ENCODE data around the gene LRRC75A. TPM values are rescaled to one million over a fixed set of nuclear protein-coding genes. Genes with fewer than 3 reads are reported as not detected.
"Not testable (repeated sequence)": the region's sequence is repeated elsewhere in the genome, so short reads cannot be mapped to it uniquely, and the experiment has no call there.

Gene LRRC75A
- total RNA-seq, 4 donors from 2014 or later: 0.26 to 6.0 (median 3.7) TPM

DNA sequence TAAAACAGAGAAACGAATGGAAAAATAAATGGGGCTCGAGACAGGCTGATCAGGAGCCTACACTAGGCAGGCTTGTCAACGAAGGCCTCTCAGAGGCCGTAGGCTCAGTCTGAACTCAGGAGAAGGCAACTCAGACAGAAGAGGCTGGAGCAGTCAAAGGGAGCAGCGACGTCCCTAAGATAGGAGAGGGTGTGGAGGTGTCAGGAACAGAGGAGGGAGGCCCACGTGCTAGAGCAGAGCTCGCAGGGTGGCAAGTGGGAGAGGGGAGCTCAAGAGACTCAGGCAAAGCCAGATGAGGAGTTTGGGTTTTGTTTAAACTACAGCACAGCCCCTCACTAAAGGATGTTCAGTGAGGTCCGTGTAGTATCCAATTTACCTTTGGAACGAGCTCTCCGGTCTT, 32.7 kb downstream of the LRRC75A start:
- Histone ChIP-seq H3K27me3 (no peaks in the 10 kb centered on the region), H3K4me1 (no peaks in the 10 kb centered on the region), H3K27ac (no peak overlapping the region), H3K36me3 (no peaks in the 10 kb centered on the region), H3K4me3 (no peak overlapping the region), H3K9me3 (no peaks in the 10 kb centered on the region)
- no peak for DNase-seq
- TF ChIP-seq, protein P1, sequence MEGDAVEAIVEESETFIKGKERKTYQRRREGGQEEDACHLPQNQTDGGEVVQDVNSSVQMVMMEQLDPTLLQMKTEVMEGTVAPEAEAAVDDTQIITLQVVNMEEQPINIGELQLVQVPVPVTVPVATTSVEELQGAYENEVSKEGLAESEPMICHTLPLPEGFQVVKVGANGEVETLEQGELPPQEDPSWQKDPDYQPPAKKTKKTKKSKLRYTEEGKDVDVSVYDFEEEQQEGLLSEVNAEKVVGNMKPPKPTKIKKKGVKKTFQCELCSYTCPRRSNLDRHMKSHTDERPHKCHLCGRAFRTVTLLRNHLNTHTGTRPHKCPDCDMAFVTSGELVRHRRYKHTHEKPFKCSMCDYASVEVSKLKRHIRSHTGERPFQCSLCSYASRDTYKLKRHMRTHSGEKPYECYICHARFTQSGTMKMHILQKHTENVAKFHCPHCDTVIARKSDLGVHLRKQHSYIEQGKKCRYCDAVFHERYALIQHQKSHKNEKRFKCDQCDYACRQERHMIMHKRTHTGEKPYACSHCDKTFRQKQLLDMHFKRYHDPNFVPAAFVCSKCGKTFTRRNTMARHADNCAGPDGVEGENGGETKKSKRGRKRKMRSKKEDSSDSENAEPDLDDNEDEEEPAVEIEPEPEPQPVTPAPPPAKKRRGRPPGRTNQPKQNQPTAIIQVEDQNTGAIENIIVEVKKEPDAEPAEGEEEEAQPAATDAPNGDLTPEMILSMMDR (IDR thresholded peaks at IDR 0.05): no peak
- no peak for TF ChIP-seq POLR2A (IDR thresholded peaks at IDR 0.05)
- intact Hi-C loops (cut with DNase I; ENCODE audit: low total_unique reads): no loop called here

DNA sequence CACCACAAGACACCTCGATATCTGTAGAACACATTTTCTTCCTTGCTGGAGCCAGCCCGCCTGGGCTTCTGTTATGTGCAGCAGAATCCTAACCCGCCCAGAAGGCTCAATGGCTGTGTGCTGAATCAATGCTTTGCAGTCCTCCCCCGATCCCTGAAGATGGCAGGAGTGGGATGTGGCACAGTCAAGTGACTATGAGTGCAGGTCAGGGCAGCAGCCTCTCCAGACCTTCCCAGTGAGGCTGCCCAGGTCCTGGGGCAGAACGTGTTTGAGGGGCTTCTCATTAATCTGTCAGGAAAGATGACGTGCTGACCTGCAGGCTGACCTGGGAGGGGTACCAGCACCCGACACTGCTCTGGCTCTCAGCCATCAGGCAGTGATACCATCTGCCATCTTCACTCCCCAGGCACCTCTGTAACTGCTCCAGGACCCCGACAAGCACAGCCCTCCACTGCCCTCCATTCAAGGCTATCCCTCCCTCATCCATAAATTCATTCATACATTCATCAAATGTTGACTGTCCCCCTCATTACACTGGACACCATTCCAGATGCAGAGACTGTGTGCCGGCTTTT, 35.2 kb downstream of the LRRC75A start:
- DNase-seq: no peak
- Histone ChIP-seq H3K4me3 (no peak overlapping the region), H3K9me3 (no peaks in the 10 kb centered on the region), H3K4me1 (no peaks in the 10 kb centered on the region), H3K27me3 (no peaks in the 10 kb centered on the region), H3K36me3 (no peaks in the 10 kb centered on the region), H3K27ac (no peak overlapping the region)
- intact Hi-C loops (cut with DNase I; ENCODE audit: low total_unique reads): no loop called here
- TF ChIP-seq, protein P1 (IDR thresholded peaks at IDR 0.05): no peak
- TF ChIP-seq POLR2A (IDR thresholded peaks at IDR 0.05): no peak

DNA sequence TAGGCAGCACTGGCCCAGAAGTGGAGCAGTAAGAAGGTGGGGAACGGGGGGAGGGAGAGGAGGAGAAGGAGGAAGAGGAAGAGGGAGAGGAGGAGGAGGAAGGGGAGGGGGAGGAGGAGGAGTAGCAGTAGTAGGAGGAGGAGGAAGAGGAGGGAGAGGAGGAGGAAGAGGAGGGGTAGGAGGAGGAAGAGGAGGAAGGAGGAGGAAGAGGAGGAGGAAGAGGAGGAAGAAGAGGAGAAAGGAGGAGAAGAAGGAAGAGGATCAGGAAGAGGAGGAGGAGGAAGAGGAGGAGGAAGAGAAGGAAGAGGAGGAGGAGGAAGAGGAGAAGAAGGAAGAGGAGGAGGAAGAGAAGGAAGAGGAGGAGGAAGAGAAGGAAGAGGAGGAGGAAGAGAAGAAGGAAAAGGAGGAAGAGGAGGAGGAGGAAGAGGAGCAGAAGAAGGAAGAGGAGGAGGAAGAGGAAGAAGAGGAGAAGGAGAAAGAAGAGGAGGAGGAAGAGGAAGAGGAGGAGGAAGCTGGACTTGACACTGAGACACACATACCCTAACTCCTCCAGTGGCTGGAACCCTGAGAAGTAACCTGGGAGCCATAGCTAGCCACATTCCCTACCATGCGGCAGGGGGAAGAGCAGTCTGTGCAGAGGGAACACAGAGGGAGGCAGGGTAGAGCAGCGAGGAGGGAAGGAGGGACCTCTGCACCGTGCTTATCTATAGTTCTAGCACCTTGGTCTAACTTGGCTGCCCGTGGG, 35.8 kb downstream of the LRRC75A start:
- DNase-seq: no peak

GRCh38 chr17:16453493-16453851, 38.5 kb downstream of the LRRC75A start:
- no peaks in the 10 kb centered on the region for H3K27me3 ChIP-seq
- H3K4me3 ChIP-seq: no peak overlapping the region
- peak overlapping the region; percentile 25 to 30 for H3K27ac ChIP-seq
- intact Hi-C loops (cut with DNase I; ENCODE audit: low total_unique reads): loop anchor here (1.0 kb wide), 1 partner anchor 68 kb away; no protein-coding TSS in a partner anchor
- H3K9me3 ChIP-seq: no peaks in the 10 kb centered on the region
- H3K4me1 ChIP-seq: no peaks in the 10 kb centered on the region
- DNase-seq: no peak
- TF ChIP-seq, protein P1 (IDR thresholded peaks at IDR 0.05): no peak
- no peak for TF ChIP-seq POLR2A (IDR thresholded peaks at IDR 0.05)
- no peaks in the 10 kb centered on the region for H3K36me3 ChIP-seq

More for the DNA sequence above, 35.8 kb downstream of the LRRC75A start:
- Histone ChIP-seq H3K4me1 (no peaks in the 10 kb centered on the region), H3K4me3 (no peak overlapping the region), H3K27me3 (no peaks in the 10 kb centered on the region), H3K27ac (no peak overlapping the region), H3K36me3 (no peaks in the 10 kb centered on the region), H3K9me3 (no peaks in the 10 kb centered on the region)
- intact Hi-C loops (cut with DNase I; ENCODE audit: low total_unique reads): no loop called here
- TF ChIP-seq POLR2A (IDR thresholded peaks at IDR 0.05): no peak

DNA sequence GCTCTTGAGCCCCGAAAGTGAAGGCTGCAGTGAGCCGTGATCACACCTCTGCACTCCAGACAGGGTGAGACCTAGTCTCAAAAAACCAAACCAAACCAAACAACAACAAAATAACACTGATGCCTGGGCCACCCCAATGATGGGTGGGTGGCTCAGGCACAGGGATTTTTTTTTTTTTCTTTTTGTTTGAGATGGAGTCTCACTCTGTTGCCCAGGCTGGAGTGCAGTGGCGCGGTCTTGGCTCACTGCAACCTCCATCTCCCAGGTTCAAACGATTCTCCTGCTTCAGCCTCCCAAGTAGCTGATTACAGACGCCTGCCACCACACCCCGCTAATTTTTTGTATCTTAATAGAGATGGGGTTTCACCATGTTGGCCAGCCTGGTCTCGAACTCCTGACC, 39.7 kb downstream of the LRRC75A start:
- H3K4me3 ChIP-seq; intact Hi-C loops (cut with DNase I; ENCODE audit: low total_unique reads); DNase-seq; H3K27ac ChIP-seq; H3K36me3 ChIP-seq; H3K9me3 ChIP-seq; H3K4me1 ChIP-seq; H3K27me3 ChIP-seq: not testable (repeated sequence)

GRCh38 chr17:16450028-16450427, 42.0 kb downstream of the LRRC75A start:
- intact Hi-C loops (cut with DNase I; ENCODE audit: low total_unique reads): no loop called here
- Histone ChIP-seq H3K4me3 (no peak overlapping the region), H3K4me1 (no peaks in the 10 kb centered on the region), H3K9me3 (no peaks in the 10 kb centered on the region), H3K27me3 (no peaks in the 10 kb centered on the region), H3K27ac (no peak overlapping the region), H3K36me3 (no peaks in the 10 kb centered on the region)
- TF ChIP-seq, protein P1 (IDR thresholded peaks at IDR 0.05): no peak
- no peak for TF ChIP-seq POLR2A (IDR thresholded peaks at IDR 0.05)
- no peak for DNase-seq

Measured in uterus (tissue), 4 donors.